K562 (cell line): ENCODE results near the gene PEPD. TPM values are rescaled to one million over a fixed set of nuclear protein-coding genes. Genes with fewer than 3 reads are reported as not detected.

Experiments used
- ATAC-seq: fragments of 200-7000 bp; cut with Tn5 transposase; 3 replicates; pipeline ENCODE4 v1.9.1; 2020; ENCODE audit warnings: moderate library complexity
- BruUV-seq: library from RNA; stranded (reverse); fragments of 400-500 nt; replicated peaks from 2 replicates; lab custom pipeline; 2021; lab: Mats Ljungman, UMichigan
- CTCF ChIA-PET: fragments of 300-600 bp; formaldehyde crosslinking; extraction: SDS; loops from one replicate; lab custom pipeline; 2021; ENCODE audit warnings: low intra/inter-chr PET ratio; lab: Yijun Ruan, JAX
- POLR2A ChIA-PET: fragments of 300-600, 350-650 bp; sonication (Branson Sonifier 250); formaldehyde crosslinking; extraction: SDS; loops from one replicate; lab custom pipeline; 2021; ENCODE audit warnings: antibody characterized with exemption, inconsistent platforms; lab: Yijun Ruan, JAX
- DNase-seq, 4 experiments: peaks; one replicate each; pipeline versions ENCODE4 v3.0.0 to v3.0.0-alpha.2; 2011 to 2018; ENCODE audit warnings: low spot score in 3 of 4, mixed read lengths in 3 of 4; ENCODE audit errors: extremely low read depth in 1 of 4
- FAIRE-seq: peaks from 2 replicates; lab custom pipeline; 2011; peaks lifted over from hg19 to GRCh38; lab: Jason Lieb, UNC
- H2AFZ ChIP-seq: 2 replicates; pipeline ENCODE4 v1.6.0; 2011; ENCODE audit warnings: low read depth, low read length, control low read depth, inconsistent platforms
- H3K27ac ChIP-seq: fragments of 200-600 bp; 3 replicates; pipeline ENCODE4 v1.8.0; 2011; ENCODE audit warnings: low read depth, mild to moderate bottlenecking, control low read depth, inconsistent platforms, low read length, moderate library complexity, mixed read lengths; ENCODE audit errors: extremely low read depth
- H3K27me3 ChIP-seq, 2 experiments: fragments of 300-600 bp in 1 of 2; 2 replicates in 1 of 2; 3 replicates in 1 of 2; pipeline versions ENCODE4 v1.6.0 to v1.8.0; 2011; ENCODE audit warnings: inconsistent platforms in 2 of 2, low read length in 2 of 2, mild to moderate bottlenecking in 1 of 2, mixed read lengths in 1 of 2, moderate library complexity in 1 of 2; ENCODE audit not compliant: control insufficient read depth in 2 of 2, insufficient read depth in 2 of 2
- H3K36me3 ChIP-seq: fragments of 300-600 bp; 3 replicates; pipeline ENCODE4 v1.8.0; 2011; ENCODE audit warnings: mild to moderate bottlenecking, low read length, inconsistent platforms; ENCODE audit not compliant: control insufficient read depth, insufficient read depth
- H3K4me1 ChIP-seq, 2 experiments: fragments of 200-600 bp in 1 of 2; replicated peaks in 1 of 2; 2 replicates in 1 of 2; 3 replicates in 1 of 2; pipeline versions ENCODE4 v1.5.1 to v1.8.0; 2011; ENCODE audit warnings: inconsistent platforms in 2 of 2, low read length in 2 of 2, mild to moderate bottlenecking in 1 of 2, mixed read lengths in 1 of 2, moderate library complexity in 1 of 2; ENCODE audit not compliant: control insufficient read depth in 2 of 2, insufficient read depth in 2 of 2
- H3K4me2 ChIP-seq: 2 replicates; pipeline ENCODE4 v1.6.1; 2011; ENCODE audit warnings: low read length, control low read depth, inconsistent platforms, mixed read lengths; ENCODE audit not compliant: insufficient read depth
- H3K4me3 ChIP-seq: fragments of 200-600 bp; sonication (generic), shearing (Covaris generic); 2 replicates; pipeline ENCODE4 v1.5.1; 2016; ENCODE audit warnings: control low read depth, inconsistent platforms
- H3K79me2 ChIP-seq: fragments of 200-600 bp; 3 replicates; pipeline ENCODE4 v1.8.0; 2011; ENCODE audit warnings: low read length, inconsistent platforms; ENCODE audit not compliant: control insufficient read depth, insufficient read depth
- H3K9ac ChIP-seq, 2 experiments: 2 replicates each; pipeline versions ENCODE4 v1.6.0 to v1.6.1; 2011; ENCODE audit warnings: low read depth in 2 of 2, low read length in 2 of 2, control low read depth in 1 of 2, inconsistent platforms in 1 of 2, mild to moderate bottlenecking in 1 of 2, mixed read lengths in 1 of 2; ENCODE audit not compliant: insufficient read depth in 1 of 2
- H3K9me1 ChIP-seq: one replicate; pipeline ENCODE4 v1.6.0; 2011; ENCODE audit warnings: inconsistent platforms, mild to moderate bottlenecking, low read length, moderate library complexity; ENCODE audit not compliant: control insufficient read depth, insufficient read depth
- H3K9me3 ChIP-seq: replicated peaks from 2 replicates; pipeline ENCODE4 v1.5.1; 2011; ENCODE audit warnings: low read depth, low read length, inconsistent platforms; ENCODE audit not compliant: control insufficient read depth, insufficient read depth
- H4K20me1 ChIP-seq: replicated peaks from 2 replicates; pipeline ENCODE4 v1.6.1; 2011; ENCODE audit warnings: low read length, inconsistent platforms, mixed read lengths; ENCODE audit not compliant: control insufficient read depth, insufficient read depth
- ILF3 ChIP-seq: fragments of 450-650 bp; IDR thresholded peaks from 2 replicates; pipeline ENCODE4 v1.6.1; 2018; ENCODE audit warnings: antibody characterized with exemption, mild to moderate bottlenecking, moderate library complexity, borderline replicate concordance
- KHSRP ChIP-seq: fragments of 450-650 bp; IDR thresholded peaks from 2 replicates; pipeline ENCODE4 v1.6.1; 2017
- LEF1 ChIP-seq: fragments of 450-650 bp; IDR thresholded peaks from 2 replicates; pipeline ENCODE4 v1.6.1; 2016; ENCODE audit warnings: mild to moderate bottlenecking
- MAX ChIP-seq: sonication (generic); formaldehyde crosslinking; IDR thresholded peaks from 2 replicates; pipeline ENCODE4 v1.9.0; 2022; ENCODE audit warnings: mild to moderate bottlenecking, missing genetic modification reagents
- SMAD3 ChIP-seq: fragments of 450-650 bp; formaldehyde crosslinking; conservative IDR thresholded peaks from 2 replicates; pipeline ENCODE4 v1.4.0; 2020; ENCODE audit warnings: mild to moderate bottlenecking
- WGBS: fragments of 100-300 bp; shearing (Covaris generic); methylation state at CpG from one replicate; pipeline ENCODE4 v1.1.6; 2016; ENCODE audit warnings: low coverage, mixed read lengths; ENCODE audit not compliant: insufficient coverage; ENCODE audit errors: missing lambda C conversion rate; 5-methylcytosine and 5-hydroxymethylcytosine counted together
- in situ Hi-C: fragments of 300-500 bp; cut with MboI; formaldehyde crosslinking; loops from 4 replicates; pipeline ENCODE4 v1.15.0; 2018; ENCODE audit warnings: inconsistent platforms, mixed read lengths
- intact Hi-C: fragments of 100-400 bp; cut with micrococcal nuclease; formaldehyde crosslinking; loops from 2 replicates; pipeline ENCODE4 v1.14.2; 2022
- polyA plus RNA-seq, 8 experiments: library from polyadenylated mRNA; depleted of rRNA in 4 of 8; stranded (reverse) in 5 of 8; unstranded in 3 of 8; fragments of >200 nt; fragmentation: Nextera tagmentation in 2 of 8; fragmentation: Illumina TruSeq in 1 of 8; extraction: Ambion mirVana in 2 of 8; extraction: Trizol in 1 of 8; gene quantifications; 2 replicates each; pipeline versions ENCODE4 v1.2.1 to v1.2.3, GENCODE V29; 2011 to 2014; ENCODE audit warnings: inconsistent platforms in 1 of 8, missing spikeins in 1 of 8
- total RNA-seq, 7 experiments: library from RNA; depleted of rRNA in 6 of 7; stranded (reverse); fragments of >200 nt in 6 of 7; fragmentation: Illumina TruSeq in 2 of 7; extraction: Trizol in 2 of 7; gene quantifications; 2 replicates each; pipeline versions ENCODE4 v1.2.1 to v1.2.3, GENCODE V29; 2011 to 2021; ENCODE audit warnings: low replicate concordance in 1 of 7

The PEPD gene
- total and polyA plus RNA-seq, 9 of the 15 experiments (the other 6 are each of a cell fraction or from before 2014, with no cell fraction given): 1.3 to 19.2 (median 16.0) TPM

GRCh38 chr19:33559996-33560395 lies 38.4 kb upstream of the PEPD start:
- DNase-seq: no peak
- intact Hi-C loops (no loop called here), in situ Hi-C loops (no loop called here)
- no peak overlapping the region for H3K4me2 ChIP-seq
- H3K27ac ChIP-seq: no peak overlapping the region
- CTCF ChIA-PET: no interaction called here
- no peaks in the 10 kb centered on the region for H4K20me1 ChIP-seq
- H3K79me2 ChIP-seq: no peaks in the 10 kb centered on the region
- H2AFZ ChIP-seq: no peak overlapping the region
- no peak for FAIRE-seq
- no peak overlapping the region for H3K9ac ChIP-seq
- no TSS peak for BruUV-seq
- no peak overlapping the region for H3K4me3 ChIP-seq
- H3K36me3 ChIP-seq: no peaks in the 10 kb centered on the region
- ATAC-seq: no peak
- no peaks in the 10 kb centered on the region for H3K9me3 ChIP-seq
- POLR2A ChIA-PET: no interaction called here
- H3K9me1 ChIP-seq: no peaks in the 10 kb centered on the region
- H3K4me1 ChIP-seq: no peaks in the 10 kb centered on the region
- H3K27me3 ChIP-seq: peaks cover 4 to 28% of the 10 kb centered on the region in 2 experiments; a peak in 3 of 5 replicates
- 3% methylated on average over 8 of the region's 8 CpGs for WGBS
- no peak for TF ChIP-seq MAX (CRISPR knock-in tag)
- TF ChIP-seq, all 486 proteins: peak for 0

DNA sequence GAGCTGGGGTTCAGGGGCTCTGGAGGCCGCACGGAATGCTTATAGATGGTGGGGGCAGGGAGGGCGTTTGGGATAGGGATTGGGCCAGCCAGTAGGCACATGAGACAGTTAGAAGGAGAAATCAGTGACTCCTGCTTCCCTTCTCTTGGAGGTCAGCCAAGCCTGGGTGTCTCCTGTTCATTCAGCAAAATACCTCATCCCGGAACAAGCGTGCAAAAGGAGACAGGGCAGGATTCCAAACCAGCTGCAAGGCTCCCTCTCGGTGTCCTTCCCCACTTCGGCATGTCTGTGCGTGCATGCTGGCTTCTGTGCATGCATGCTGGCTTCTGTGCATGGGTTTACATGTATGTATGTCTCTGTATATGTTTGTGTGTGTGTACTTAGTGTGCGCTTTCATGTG lies 37.3 kb upstream of the PEPD start:
- no peaks in the 10 kb centered on the region for H3K9me3 ChIP-seq
- 0% methylated on average over 9 of the region's 9 CpGs for WGBS
- no peak overlapping the region for H3K9ac ChIP-seq
- ChIA-PET POLR2A (interaction anchor here (0.6 kb wide), 1 partner anchor 72 kb away, joined by 3 read pairs; no protein-coding TSS in a partner anchor), CTCF (no interaction called here)
- H3K4me2 ChIP-seq: no peak overlapping the region
- in situ Hi-C loops (no loop called here), intact Hi-C loops (no loop called here)
- no peaks in the 10 kb centered on the region for H3K9me1 ChIP-seq
- ATAC-seq (no peak), FAIRE-seq (no peak), DNase-seq (no peak)
- no TSS peak for BruUV-seq
- H4K20me1 ChIP-seq: peaks cover 5% of the 10 kb centered on the region; the same call in 1 of the 2 replicates
- TF ChIP-seq LEF1 (no peak), KHSRP (no peak), SMAD3 (CRISPR knock-in tag) (no peak), ILF3 (no peak)
- H3K36me3 ChIP-seq: no peaks in the 10 kb centered on the region
- no peaks in the 10 kb centered on the region for H3K4me1 ChIP-seq
- H3K27ac ChIP-seq: no peak overlapping the region
- H3K27me3 ChIP-seq: peaks cover 0 to 34% of the 10 kb centered on the region in 2 experiments; a peak in 2 of 5 replicates
- H3K79me2 ChIP-seq: no peaks in the 10 kb centered on the region
- H3K4me3 ChIP-seq: no peak overlapping the region
- no peak overlapping the region for H2AFZ ChIP-seq
